ENCODE results near the gene CNBD2.
"Not testable (repeated sequence)": the region's sequence is repeated elsewhere in the genome, so short reads cannot be mapped to it uniquely, and the experiment has no call there.

The CNBD2 gene

GRCh38 chr20:35975576-35976373 lies 7.4 kb downstream of the CNBD2 start:
- DNase-seq: no peak

- no peak for DNase-seq
Observed at GRCh38 chr20:35978041-35978513, 9.7 kb downstream of the CNBD2 start.

- no peak for DNase-seq
Observed at GRCh38 chr20:35979544-35979943, 11.2 kb downstream of the CNBD2 start.

GRCh38 chr20:35981969-35982368 lies 13.6 kb downstream of the CNBD2 start:
- DNase-seq: no peak

- no peak for DNase-seq
Observed at GRCh38 chr20:35984382-35984781, 16.0 kb downstream of the CNBD2 start.

- DNase-seq: no peak
Observed at GRCh38 chr20:35985806-35986205, 17.4 kb downstream of the CNBD2 start.

- DNase-seq: no peak
Observed at GRCh38 chr20:35988910-35989463, 20.6 kb downstream of the CNBD2 start.

- DNase-seq: no peak
Observed at GRCh38 chr20:35991142-35991771, 22.9 kb downstream of the CNBD2 start.

- peak; percentile 58 for DNase-seq
Observed at GRCh38 chr20:35992713-35993335, 24.4 kb downstream of the CNBD2 start.

GRCh38 chr20:35994994-35995453 lies 26.6 kb downstream of the CNBD2 start:
- DNase-seq: peak; percentile 81

- not testable (repeated sequence) for DNase-seq
Observed at GRCh38 chr20:35996492-35996891, 28.1 kb downstream of the CNBD2 start.

- not testable (repeated sequence) for DNase-seq
Observed at GRCh38 chr20:36001331-36001730, 32.9 kb downstream of the CNBD2 start.

GRCh38 chr20:36002855-36003254 lies 34.5 kb downstream of the CNBD2 start:
- DNase-seq: no peak

GRCh38 chr20:36004045-36004444 lies 35.7 kb downstream of the CNBD2 start:
- DNase-seq: no peak

- DNase-seq: no peak
Observed at GRCh38 chr20:36008461-36009035, 40.2 kb downstream of the CNBD2 start.

GRCh38 chr20:36010076-36010475 lies 41.7 kb downstream of the CNBD2 start:
- DNase-seq: no peak

GRCh38 chr20:36010825-36011224 lies 42.4 kb downstream of the CNBD2 start:
- no peak for DNase-seq

GRCh38 chr20:36015806-36016403 lies 47.5 kb downstream of the CNBD2 start:
- DNase-seq: no peak

GRCh38 chr20:36017048-36017951 lies 48.9 kb downstream of the CNBD2 start:
- no peak for DNase-seq

GRCh38 chr20:36018208-36018988 lies 50.0 kb downstream of the CNBD2 start:
- no peak for DNase-seq

GRCh38 chr20:36026131-36026530 lies 57.7 kb downstream of the CNBD2 start:
- not testable (repeated sequence) for DNase-seq
